AG20443 (cell line): ENCODE data around the gene CTSK.
"Not testable (repeated sequence)": the region's sequence is repeated elsewhere in the genome, so short reads cannot be mapped to it uniquely, and the experiment has no call there.

Source experiments
- DNase-seq: peaks from one replicate; pipeline ENCODE4 v3.0.0; 2012; ENCODE audit warnings: low spot score, mixed read lengths

CTSK gene

GRCh38 chr1:150808121-150808520, at the start of gene CTSK:
Gene CTSK, minus strand, starts transcription at chr1:150808260. Its CDS starts 1,455 bp downstream, at chr1:150806805.
- peak; percentile 58 for DNase-seq

DNA sequence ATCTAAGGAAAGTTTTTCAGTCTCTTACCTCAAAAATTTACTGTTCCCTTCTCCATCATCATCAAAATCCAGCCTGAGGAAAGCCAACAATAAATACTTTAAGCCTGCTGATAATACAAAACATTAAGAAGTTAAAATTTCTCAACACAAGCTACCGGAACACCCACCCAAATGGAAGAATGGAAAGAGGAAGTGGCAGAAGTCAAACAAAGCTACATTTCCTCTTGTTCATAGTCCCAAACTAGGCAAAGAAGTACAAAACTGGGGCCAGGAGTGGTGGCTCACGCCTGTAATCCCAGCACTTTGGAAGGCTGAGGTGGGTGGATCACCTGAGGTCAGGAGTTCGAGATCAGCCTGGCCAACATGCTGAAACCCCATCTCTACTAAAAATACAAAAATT, 44.7 kb upstream of the CTSK start:
- DNase-seq: not testable (repeated sequence)

DNA sequence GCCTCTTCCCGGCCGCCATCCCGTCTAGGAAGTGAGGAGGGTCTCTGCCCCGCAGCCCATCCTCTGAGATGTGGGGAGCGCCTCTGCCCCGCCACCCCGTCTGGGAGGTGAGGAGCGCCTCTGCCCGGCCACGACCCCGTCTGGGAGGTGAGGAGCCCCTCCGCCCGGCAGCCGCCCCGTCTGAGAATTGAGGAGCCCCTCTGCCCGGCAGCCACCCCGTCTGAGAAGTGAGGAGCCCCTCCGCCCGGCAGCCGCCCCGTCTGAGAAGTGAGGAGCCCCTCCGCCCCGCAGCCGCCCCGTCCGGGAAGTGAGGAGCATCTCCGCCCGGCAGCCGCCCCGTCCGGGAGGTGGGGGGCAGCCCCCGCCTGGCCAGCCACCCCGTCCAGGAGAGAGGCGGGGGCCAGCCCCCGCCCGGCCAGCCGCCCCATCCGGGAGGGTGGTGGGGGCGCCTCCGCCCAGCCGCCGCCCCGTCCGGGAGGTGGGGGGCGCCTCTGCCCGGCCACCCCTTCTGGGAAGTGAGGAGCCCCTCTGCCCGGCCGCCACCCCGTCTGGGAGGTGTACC, 42.8 kb upstream of the CTSK start:
- not testable (repeated sequence) for DNase-seq

- no peak for DNase-seq
These were observed 38.5 kb upstream of the CTSK start for GRCh38 chr1:150846473-150847146.

DNA sequence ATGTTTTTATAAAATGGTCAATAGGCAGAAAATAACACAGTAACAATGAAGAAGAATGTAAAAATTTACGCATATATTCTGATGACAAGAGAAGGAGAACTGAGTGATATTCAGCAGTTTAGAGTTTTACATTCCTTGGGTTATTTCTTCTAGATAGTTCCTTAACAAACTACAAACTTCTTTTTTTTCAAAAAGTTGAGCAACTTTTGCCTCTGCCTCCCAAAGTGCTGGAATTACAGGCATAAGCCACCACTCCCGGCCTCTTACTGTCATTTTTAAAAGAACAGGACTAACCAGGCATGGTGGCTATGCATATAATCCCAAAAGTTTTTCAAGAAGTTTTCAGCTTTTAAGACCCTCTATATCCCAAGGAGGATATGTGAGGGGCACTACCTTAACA, 35.4 kb upstream of the CTSK start:
- DNase-seq: no peak

GRCh38 chr1:150842964-150843363, 34.9 kb upstream of the CTSK start:
- no peak for DNase-seq

- no peak for DNase-seq
These were observed 34.3 kb upstream of the CTSK start for GRCh38 chr1:150842343-150842742.

DNA sequence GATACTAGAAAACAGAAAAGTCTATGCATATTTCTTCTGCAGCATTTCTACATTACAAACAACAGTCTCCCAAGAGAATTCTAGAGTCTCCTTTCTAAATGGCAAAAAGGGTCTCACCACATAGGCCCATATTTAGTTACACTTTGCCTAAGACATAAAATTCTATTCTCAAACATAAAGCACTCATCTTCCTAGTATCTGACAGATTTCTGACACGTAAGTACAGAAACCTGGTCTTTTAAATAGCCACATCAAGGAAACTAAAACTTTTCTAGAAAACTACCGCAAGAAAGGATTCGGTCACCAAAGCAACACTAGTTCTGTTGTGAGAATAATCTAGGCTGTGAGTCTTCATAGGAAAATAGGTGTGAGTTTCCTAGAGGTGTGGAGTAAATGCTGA, 33.6 kb upstream of the CTSK start:
- no peak for DNase-seq

DNA sequence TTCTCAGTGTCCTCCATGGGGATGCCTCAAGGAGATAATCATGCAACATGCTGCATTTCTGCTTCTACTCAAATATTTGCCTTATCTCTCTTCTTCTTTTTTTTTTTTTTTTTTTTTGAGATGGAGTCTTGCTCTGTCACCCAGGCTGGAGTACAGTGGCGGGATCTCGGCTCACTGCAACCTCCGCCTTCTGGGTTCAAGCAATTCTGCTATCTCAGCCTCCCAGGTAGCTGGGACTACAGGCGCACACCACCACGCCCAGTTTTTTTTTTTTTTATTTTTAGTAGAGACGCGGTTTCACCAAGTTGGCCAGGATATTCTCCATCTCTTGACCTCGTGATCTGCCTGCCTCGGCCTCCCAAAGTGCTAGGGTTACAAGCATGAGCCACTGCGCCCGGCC, 32.8 kb upstream of the CTSK start:
- DNase-seq: not testable (repeated sequence)

DNA sequence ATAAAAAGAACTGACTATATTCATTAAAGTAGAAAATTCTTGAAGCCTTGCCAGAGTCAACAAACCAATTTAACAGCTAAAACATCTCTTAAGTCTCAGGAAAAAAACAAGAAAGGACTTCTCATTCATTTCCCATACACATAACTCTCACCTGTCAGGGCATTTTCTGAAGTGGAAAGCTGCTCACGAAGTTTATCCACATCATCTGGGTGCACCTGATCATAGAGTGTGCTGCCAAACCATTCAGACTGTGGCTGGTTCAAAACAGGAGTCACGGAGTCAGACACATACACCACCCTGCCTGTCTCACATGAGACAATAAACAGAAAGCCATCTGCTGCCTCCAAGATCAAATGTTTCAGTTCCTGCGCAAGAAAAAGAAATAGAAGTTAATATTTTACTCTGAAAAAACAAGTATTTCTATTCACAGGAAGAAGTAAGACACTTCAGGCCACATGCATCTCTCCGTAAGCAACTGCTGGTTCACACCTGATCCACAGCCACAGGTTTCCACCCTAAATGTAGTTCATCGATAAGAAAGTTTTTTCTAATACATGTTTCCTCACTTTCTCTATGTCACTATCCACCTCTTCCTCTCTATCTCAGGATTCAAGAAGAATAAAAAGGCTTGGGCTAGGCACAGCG, 28.2 kb upstream of the CTSK start:
- DNase-seq: no peak

GRCh38 chr1:150833961-150834360, 25.9 kb upstream of the CTSK start:
- DNase-seq: not testable (repeated sequence)

- DNase-seq: no peak
These were observed 24.5 kb upstream of the CTSK start for GRCh38 chr1:150832597-150832996.

DNA sequence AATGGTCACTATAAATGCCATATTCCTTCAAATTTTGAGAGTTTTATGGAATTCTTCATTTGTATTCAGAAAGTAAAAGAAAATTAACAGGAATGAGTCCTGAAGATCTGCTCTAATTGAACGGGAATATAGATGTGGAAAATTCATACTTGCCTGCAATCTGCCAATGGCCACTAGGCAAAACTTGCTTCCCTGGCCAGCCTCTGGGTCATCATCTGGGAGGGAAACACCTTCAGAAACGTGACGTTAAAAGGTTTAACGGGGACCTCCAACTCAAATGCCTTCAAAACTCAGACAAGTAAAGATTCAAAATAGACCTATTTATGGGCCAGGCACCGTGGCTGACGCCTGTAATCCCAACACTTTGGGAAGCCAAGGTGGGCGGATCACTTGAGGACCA, 21.7 kb upstream of the CTSK start:
- DNase-seq: no peak

DNA sequence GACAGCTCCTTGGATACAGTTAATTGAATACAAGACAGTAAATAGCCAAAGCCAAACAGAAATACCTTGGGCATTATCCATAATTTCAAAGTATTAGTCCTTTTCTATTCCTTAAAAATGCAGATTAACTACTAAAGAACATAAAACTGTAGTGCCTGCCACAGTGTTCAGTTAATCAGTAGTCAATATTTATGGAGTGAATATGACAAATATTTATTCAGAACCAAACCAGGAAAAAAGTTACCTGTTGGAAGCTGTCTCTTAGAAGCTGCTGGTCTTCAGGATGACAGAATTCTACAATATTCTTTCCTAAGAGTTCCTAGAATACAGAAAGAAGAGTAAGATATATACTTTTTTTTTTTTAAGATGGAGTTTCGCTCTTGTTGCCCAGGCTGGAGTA, 18.2 kb upstream of the CTSK start:
- DNase-seq: no peak

DNA sequence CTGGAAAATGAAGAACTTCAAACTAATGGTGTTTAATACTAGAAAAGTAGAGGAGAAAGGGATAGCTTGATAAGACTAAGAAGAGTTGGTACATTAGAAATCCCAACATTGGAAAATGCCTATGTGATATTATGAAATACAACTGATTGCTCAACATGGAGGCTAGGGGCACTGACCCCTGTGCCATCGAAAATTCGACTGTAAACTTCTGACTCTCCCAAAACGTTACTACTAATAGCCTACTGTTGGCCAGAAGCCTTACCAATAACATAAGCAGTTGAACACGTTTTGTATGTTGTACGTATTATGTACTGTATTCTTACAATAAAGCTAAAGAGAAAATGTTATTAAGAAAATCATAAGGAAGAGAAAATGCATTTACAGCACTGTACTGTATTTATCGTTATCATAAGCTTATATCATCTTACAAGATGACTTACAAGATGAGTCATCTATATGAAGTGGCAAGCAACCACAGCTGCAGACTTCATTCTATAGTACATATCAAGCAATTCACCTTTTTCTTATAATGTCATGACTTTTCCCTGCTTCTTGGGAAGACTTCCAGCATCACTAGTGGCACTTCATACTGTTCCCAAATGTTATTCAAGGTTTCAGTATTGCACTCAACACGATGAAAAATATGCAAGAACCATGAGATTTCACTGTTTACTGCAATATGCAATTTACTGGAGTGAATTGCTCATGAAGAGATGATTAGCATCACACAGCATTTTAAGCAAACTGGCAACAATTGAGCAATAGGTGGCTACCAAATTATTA, 12.9 kb upstream of the CTSK start:
- DNase-seq: no peak

GRCh38 chr1:150815871-150816270, 7.8 kb upstream of the CTSK start:
- DNase-seq: no peak

DNA sequence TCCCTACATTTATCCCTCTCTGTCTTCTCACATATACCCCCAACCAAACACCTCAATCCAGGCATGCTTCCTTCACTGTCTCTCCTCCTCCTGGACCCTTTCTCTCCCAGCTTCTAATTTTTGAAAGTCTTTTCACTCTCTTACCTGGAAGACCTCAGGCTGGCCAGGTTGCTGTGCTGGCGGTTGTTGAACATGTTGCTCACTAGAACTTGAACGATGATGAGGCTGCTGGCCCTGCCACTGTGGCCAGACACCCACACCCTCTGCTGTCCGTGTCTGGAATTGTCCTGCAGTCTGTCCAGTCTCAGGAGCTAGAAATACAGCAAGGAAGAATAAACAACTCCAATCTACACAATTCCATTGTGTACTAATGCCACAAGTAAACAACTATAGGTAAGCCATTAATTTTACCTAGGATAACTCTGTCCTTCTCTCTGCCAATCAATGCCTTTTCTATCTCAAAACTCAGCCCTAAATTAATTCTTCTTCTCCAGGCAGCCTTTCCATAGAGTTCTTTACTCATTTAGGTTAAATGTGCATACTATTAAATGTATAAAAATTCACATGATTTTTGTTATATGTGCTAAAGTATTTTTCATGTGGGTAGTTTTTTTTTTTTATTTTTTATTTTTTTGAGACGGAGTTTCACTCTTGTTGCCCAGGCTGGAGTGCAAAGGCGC, 5.1 kb upstream of the CTSK start:
- DNase-seq: peak; percentile 83

GRCh38 chr1:150810958-150811659, 3.0 kb upstream of the CTSK start:
- no peak for DNase-seq

DNA sequence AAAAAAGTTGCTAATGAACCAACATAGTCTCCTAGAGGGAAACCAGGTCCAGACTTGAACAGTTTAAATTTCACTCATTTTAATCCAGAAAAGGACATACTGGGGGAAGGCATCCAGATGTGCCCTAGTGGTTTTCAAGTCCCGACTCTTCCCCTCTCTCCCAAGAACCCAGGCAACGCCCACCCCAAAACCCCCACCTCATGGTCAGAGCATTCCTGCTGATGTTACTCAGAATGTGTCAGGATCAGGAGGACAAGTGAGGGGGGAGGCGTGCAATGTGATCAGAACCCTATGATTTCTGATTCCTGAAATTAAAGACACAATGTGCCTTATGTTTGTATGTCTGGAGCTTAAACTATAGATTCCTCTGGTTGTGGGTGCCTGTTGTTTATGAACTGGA, 1.6 kb upstream of the CTSK start:
- DNase-seq: peak; percentile 84

DNA sequence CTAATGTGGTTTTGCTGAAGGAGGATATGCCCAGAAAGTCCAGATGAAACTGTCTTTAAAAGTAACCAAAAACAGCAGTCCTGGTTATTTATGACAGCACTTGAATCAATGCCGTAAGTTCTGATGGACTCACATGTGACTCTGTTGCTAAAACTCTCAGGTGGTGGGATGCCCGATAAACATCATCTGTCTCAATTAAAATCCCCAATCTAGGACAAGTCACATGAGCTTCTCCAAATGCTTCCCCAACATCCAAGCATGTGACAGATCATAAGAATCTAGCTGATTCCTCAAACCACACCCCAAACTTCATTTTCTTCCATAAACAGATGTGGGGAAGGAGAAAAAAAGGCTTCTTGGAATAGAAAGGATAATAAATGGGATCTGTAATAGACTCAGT, 786 bp upstream of the CTSK start:
- peak; percentile 37 for DNase-seq

- DNase-seq: peak; percentile 26
These were observed 624 bp downstream of the CTSK start for GRCh38 chr1:150807249-150808023.
